HG03108 (cell line): ENCODE data around the gene CTCFL.

Experiments used
- ATAC-seq: cut with Tn5 transposase; IDR thresholded peaks from one replicate; pipeline ENCODE4 v1.9.1; 2021; ENCODE audit warnings: moderate library complexity; ENCODE audit not compliant: unreplicated experiment

The CTCFL gene

GRCh38 chr20:57537822-57538221, 12.9 kb upstream of the CTCFL start:
- no peak for ATAC-seq

- ATAC-seq: no peak
Observed at GRCh38 chr20:57536771-57537724, 12.1 kb upstream of the CTCFL start.

- no peak for ATAC-seq
Observed at GRCh38 chr20:57536120-57536708, 11.3 kb upstream of the CTCFL start.

DNA sequence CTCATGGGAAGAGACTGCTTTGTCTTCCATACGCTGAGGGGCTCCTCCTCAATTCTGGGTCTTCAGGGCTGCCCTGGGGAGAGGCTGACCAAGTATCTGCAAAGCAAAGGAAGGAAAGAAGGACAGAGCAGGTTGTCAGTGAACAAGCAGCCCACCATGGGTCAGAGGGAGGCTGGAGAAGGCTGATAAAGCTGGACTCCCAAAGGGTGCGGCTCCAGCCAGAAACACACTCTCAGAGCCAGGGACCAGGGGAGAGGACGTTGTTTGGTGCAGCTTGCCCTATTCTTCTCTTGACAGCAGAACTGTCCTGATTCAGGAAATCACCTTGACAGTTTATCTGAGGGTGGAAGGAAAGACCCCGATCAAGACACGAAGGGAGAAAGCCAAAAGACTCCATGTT, 10.4 kb upstream of the CTCFL start:
- ATAC-seq: no peak

DNA sequence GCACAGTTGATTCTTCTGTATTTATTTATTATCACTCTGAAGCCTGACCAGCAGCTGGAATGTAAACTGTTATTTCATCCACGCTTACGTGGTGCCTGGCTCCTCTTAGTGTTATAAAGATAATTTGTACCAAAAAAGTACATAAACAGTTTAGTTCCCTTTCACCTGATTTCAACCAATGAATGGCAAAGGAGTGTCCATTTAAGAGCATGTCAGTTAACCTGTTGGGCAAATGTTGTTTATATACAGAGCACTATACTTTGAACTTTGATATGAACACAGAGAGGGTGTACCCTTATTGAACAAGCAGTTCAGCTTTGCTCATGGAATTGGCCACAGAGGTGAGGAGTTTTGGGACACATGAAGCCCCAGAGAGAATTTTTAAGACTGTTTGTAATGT, 7.2 kb upstream of the CTCFL start:
- no peak for ATAC-seq

DNA sequence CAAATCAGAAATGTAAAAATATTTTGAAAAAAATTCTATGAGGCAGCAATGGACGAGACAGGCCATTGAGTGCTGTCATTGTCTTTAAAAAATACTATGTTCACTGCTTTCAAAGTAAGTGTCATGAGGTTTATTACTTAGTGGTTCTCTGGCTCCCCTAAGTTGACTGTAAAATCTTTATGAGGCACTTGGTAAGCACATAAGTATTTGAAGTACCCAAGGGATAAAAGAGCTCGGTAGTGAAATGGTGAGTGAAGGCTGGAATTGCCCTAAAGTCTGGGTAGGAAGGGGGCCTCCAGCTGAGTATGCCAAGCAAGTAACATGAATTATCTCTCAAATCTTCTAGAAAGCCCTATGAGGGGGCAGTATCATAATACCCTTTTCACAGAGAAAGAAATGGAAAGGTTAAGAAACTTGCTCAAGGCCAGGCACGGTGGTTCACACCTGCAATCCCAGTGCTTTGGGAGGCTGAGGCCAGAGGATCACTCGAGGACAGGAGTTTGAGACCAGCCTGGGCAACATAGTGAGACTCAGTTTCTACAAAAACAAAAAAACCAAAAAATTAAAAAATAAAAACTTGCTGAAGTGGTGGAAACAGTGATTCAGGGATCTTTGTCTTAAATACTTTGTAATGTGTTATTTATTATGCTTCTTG, 5.5 kb upstream of the CTCFL start:
- ATAC-seq: no peak

GRCh38 chr20:57529810-57530209, 4.9 kb upstream of the CTCFL start:
- ATAC-seq: no peak

- ATAC-seq: no peak
Observed at GRCh38 chr20:57529160-57529585, 4.2 kb upstream of the CTCFL start.

DNA sequence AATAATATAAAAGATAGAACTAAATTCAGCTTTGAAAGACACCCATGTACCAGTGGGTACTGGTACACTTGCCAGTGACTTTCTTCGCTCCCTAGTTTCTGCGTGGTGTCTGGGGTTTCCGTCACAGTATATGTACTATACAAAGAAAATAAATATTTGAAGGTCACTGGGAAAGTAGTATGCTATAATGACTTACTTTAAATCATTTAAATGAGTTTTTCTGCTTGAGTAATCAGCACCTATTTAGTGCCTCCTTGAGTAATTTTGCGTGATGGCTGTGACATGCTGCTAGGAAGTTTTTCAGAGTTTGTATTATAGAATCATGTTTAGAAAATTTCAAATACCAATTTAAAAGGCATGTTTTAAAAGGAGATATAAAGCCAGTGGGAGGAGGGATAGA, 3.2 kb upstream of the CTCFL start:
- ATAC-seq: no peak

DNA sequence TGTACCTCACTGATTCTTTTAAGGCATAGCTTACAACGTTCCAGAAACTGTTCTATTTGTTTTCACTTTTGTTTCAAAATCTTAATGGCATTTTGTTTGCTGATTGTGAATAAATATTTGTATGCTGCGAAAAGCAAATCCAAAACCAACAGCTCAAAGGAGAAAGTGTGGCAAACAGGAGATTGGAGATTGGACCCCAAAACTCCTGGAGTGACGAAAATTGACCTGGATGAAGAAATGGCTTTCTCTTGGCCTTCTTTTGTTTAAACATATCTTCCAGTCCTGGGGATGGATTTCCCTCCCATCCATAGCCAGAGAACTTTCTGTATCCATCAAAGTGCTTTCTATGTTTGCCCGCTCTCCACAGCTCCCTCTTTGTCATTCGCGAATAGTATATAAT, 2.8 kb upstream of the CTCFL start:
- ATAC-seq: no peak

GRCh38 chr20:57526885-57527460, 2.0 kb upstream of the CTCFL start:
- no peak for ATAC-seq

- no peak for ATAC-seq
Observed at GRCh38 chr20:57526087-57526884, 1.3 kb upstream of the CTCFL start.

DNA sequence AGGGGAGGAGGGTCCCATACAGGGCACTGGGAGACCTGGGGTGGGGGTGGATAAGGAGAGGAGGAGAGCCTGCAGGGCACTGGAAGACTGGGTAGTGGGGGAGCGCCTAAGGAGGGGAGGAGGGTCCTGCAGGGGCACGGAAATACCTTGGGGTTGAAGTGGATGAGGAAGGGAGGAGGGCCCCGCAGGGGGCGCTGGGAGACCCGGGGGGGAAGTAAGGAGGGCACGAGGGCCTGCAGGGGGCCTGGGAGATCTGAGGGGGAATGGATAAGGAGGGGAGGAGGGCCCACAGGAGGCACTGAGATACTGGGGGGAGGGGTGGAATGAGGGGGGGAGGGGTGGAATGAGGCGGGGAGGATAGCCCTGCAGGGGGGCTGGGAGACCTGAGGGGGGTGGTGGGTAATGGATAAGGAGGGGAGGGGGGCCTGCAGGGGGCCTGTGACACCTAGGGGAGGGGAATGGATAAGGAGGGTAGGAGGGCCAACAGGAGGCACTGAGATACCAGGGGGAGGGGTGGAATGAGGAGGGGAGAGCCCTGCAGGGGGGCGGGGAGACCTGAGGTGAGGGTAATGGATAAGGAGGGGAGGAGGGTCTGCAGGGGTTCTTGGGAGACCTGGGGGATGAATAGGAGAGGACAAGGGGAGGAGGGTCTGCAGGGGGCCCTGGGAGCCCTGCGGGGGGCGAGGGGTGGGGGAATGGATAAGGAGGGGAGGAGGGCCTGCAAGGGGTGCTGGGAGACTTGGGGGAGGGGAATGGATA, 567 bp upstream of the CTCFL start:
- ATAC-seq: no peak

- ATAC-seq: no peak
Observed at GRCh38 chr20:57523782-57524181, 1.2 kb downstream of the CTCFL start.

- no peak for ATAC-seq
Observed at GRCh38 chr20:57522380-57523140, 2.4 kb downstream of the CTCFL start.

GRCh38 chr20:57517904-57518303, 7.0 kb downstream of the CTCFL start:
- ATAC-seq: no peak

GRCh38 chr20:57514273-57514751, 10.6 kb downstream of the CTCFL start:
- no peak for ATAC-seq

- ATAC-seq: no peak
Observed at GRCh38 chr20:57513199-57513598, 11.7 kb downstream of the CTCFL start.

DNA sequence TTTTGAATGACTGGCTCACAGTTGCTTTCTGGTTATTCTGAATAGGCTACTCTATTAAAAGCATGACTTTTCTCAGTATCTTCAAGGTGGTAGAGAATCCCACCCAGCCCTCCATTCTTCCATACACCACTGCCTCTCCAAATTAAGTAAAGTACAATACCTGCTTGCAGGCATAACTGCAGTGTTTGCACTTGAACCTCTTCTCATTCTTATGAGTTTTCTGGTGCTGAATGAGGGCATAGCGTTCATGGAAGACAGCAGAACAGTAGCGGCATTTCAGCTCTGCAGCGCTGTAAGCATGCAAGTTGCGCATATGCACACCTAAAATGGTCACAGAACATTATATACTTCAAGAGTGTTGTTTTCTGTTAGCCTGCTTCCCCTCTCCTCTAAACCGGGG, 12.5 kb downstream of the CTCFL start:
- ATAC-seq: no peak
